Epithelial cell of alveolus of lung (primary cell): ENCODE data around the gene NPL. TPM values are rescaled to one million over a fixed set of nuclear protein-coding genes. Genes with fewer than 3 reads are reported as not detected.

Source experiments
- total RNA-seq: library from RNA; depleted of rRNA; stranded (reverse); fragments of >200 nt; gene quantifications from 2 replicates; pipeline ENCODE4 v1.2.1, GENCODE V29; 2015

The NPL gene
- 0.24 and 0.52 TPM in 2 replicates for total RNA-seq

GRCh38 chr1:182789138-182790076 is at the start of gene NPL:
NPL (plus strand) TSS chr1:182789773; CDS start chr1:182794372, 4,599 bp downstream.

GRCh38 chr1:182839209-182840066 is 49.9 kb downstream of the NPL start, which contains the start of gene DHX9:
DHX9 (plus strand) TSS chr1:182839347; CDS start chr1:182842567, 3,220 bp downstream.

Other genes starting within 250 kb of the NPL start
- gene RNASEL, start 200.5 kb upstream of the NPL start, total RNA-seq, result 2.6 and 3.9 TPM in 2 replicates
- gene RGS16, start 185.4 kb upstream of the NPL start, total RNA-seq, result 0.39 and 0.40 TPM in 2 replicates
- gene RGS8, start 105.2 kb upstream of the NPL start, total RNA-seq, result not detected in 2 replicates
- 73.1 and 98.9 TPM in 2 replicates for gene DHX9, start 49.6 kb downstream of the NPL start, total RNA-seq
- gene SHCBP1L, start 163.4 kb downstream of the NPL start, total RNA-seq, result 0.26 TPM in 1 of 2 replicates, not detected in the other
- gene LAMC1, start 233.6 kb downstream of the NPL start, total RNA-seq, result 295 and 300 TPM in 2 replicates